Smooth muscle cell (in vitro differentiated cells): Measurements from ENCODE around the gene ALLC. TPM values are rescaled to one million over a fixed set of nuclear protein-coding genes. Genes with fewer than 3 reads are reported as not detected.
A peak's percentile ranks its signal among the peaks of the same experiment; 100 is the strongest.
"Not testable (repeated sequence)": the region's sequence is repeated elsewhere in the genome, so short reads cannot be mapped to it uniquely, and the experiment has no call there.

Source experiments
- DNase-seq: peaks from one replicate; lab custom pipeline; 2025; ENCODE audit not compliant: unreplicated experiment; lab: John Stamatoyannopoulos, UW
- H2AFZ ChIP-seq: fragments of 200-600 bp; sonication (generic); 2 replicates; pipeline ENCODE4 v1.6.0; 2016; ENCODE audit warnings: antibody characterized with exemption, low read depth, mild to moderate bottlenecking
- H3F3A ChIP-seq: fragments of 200-600 bp; sonication (generic); 2 replicates; pipeline ENCODE4 v1.6.0; 2017; ENCODE audit warnings: antibody characterized with exemption, low read depth
- H3K27ac ChIP-seq: fragments of 200-600 bp; sonication (generic); 2 replicates; pipeline ENCODE4 v1.5.1; 2016; ENCODE audit warnings: low read depth, mild to moderate bottlenecking
- H3K27me3 ChIP-seq: fragments of 200-600 bp; sonication (generic); 2 replicates; pipeline ENCODE4 v1.6.1; 2016; ENCODE audit warnings: low read depth, mild to moderate bottlenecking
- H3K36me3 ChIP-seq: fragments of 200-600 bp; sonication (generic); 2 replicates; pipeline ENCODE4 v1.5.1; 2016; ENCODE audit warnings: low read depth
- H3K4me1 ChIP-seq: fragments of 200-600 bp; sonication (generic); 2 replicates; pipeline ENCODE4 v1.5.1; 2016; ENCODE audit warnings: low read depth
- H3K4me2 ChIP-seq: fragments of 200-600 bp; sonication (generic); 2 replicates; pipeline ENCODE4 v1.6.0; 2016; ENCODE audit warnings: mild to moderate bottlenecking
- H3K4me3 ChIP-seq: fragments of 200-600 bp; sonication (generic); 2 replicates; pipeline ENCODE4 v1.5.1; 2016; ENCODE audit warnings: mild to moderate bottlenecking
- H3K79me2 ChIP-seq: fragments of 200-600 bp; sonication (generic); 2 replicates; pipeline ENCODE4 v1.6.0; 2016; ENCODE audit warnings: low read depth, mild to moderate bottlenecking
- H3K9ac ChIP-seq: fragments of 200-600 bp; sonication (generic); 2 replicates; pipeline ENCODE4 v1.6.0; 2016; ENCODE audit warnings: low read depth
- H3K9me3 ChIP-seq: fragments of 200-600 bp; sonication (generic); replicated peaks from 2 replicates; pipeline ENCODE4 v1.5.1; 2016; ENCODE audit warnings: low read depth
- H4K20me1 ChIP-seq: fragments of 200-600 bp; sonication (generic); 2 replicates; pipeline ENCODE4 v1.6.0; 2016; ENCODE audit warnings: low read depth
- WGBS: methylation state at CpG from one replicate; pipeline ENCODE4 v1.1.7; 2016; ENCODE audit warnings: low lambda C conversion rate; 5-methylcytosine and 5-hydroxymethylcytosine counted together
- polyA plus RNA-seq: library from polyadenylated mRNA; unstranded; fragments of >200 nt; fragmentation: Nextera tagmentation; extraction: Ambion mirVana; gene quantifications from 2 replicates; pipeline ENCODE4 v1.2.1, GENCODE V29; 2016
- total RNA-seq: library from RNA; depleted of rRNA; stranded (reverse); fragments of >200 nt; gene quantifications from 2 replicates; pipeline ENCODE4 v1.2.3, GENCODE V29; 2014
- TF ChIP-seq, protein P1 (sequence below): fragments of 200-600 bp; sonication (generic); IDR thresholded peaks from 2 replicates; pipeline ENCODE4 v1.5.1; 2017; ENCODE audit warnings: borderline replicate concordance, mild to moderate bottlenecking, antibody characterized with exemption; ENCODE audit not compliant: insufficient read depth, poor library complexity, severe bottlenecking

The ALLC gene
- total and polyA plus RNA-seq, 2 experiments from 2014 or later = not detected

DNA sequence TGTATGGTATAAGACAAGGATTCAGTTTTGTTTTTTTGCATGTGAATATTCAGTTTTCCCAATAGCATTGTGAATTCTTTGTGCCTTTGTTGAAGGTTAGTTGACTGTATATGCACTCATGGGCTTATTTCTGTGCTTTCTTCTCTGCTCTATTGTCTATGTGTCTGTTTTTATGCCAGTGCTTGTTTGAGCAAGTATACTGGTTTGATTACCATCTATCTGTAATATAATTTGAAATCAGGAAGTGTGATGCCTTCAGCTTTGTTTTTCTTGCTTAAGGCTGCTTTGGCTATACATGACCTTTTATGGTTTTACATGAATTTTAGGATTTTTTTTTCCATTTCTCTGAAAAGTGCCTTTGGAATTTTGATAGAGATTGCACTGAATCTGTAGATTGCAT, 39.6 kb upstream of the ALLC start:
- no peak overlapping the region for H2AFZ ChIP-seq
- no peaks in the 10 kb centered on the region for H3K27me3 ChIP-seq
- TF ChIP-seq, protein P1, sequence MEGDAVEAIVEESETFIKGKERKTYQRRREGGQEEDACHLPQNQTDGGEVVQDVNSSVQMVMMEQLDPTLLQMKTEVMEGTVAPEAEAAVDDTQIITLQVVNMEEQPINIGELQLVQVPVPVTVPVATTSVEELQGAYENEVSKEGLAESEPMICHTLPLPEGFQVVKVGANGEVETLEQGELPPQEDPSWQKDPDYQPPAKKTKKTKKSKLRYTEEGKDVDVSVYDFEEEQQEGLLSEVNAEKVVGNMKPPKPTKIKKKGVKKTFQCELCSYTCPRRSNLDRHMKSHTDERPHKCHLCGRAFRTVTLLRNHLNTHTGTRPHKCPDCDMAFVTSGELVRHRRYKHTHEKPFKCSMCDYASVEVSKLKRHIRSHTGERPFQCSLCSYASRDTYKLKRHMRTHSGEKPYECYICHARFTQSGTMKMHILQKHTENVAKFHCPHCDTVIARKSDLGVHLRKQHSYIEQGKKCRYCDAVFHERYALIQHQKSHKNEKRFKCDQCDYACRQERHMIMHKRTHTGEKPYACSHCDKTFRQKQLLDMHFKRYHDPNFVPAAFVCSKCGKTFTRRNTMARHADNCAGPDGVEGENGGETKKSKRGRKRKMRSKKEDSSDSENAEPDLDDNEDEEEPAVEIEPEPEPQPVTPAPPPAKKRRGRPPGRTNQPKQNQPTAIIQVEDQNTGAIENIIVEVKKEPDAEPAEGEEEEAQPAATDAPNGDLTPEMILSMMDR = no peak
- no peak overlapping the region for H3K27ac ChIP-seq
- no peaks in the 10 kb centered on the region for H3K9me3 ChIP-seq
- no peaks in the 10 kb centered on the region for H3K79me2 ChIP-seq
- no peaks in the 10 kb centered on the region for H3F3A ChIP-seq
- no peak overlapping the region for H3K4me2 ChIP-seq
- no peak overlapping the region for H3K4me3 ChIP-seq
- H4K20me1 ChIP-seq = no peaks in the 10 kb centered on the region
- no peaks in the 10 kb centered on the region for H3K4me1 ChIP-seq
- no peak overlapping the region for H3K9ac ChIP-seq
- no peaks in the 10 kb centered on the region for H3K36me3 ChIP-seq
- DNase-seq = no peak

DNA sequence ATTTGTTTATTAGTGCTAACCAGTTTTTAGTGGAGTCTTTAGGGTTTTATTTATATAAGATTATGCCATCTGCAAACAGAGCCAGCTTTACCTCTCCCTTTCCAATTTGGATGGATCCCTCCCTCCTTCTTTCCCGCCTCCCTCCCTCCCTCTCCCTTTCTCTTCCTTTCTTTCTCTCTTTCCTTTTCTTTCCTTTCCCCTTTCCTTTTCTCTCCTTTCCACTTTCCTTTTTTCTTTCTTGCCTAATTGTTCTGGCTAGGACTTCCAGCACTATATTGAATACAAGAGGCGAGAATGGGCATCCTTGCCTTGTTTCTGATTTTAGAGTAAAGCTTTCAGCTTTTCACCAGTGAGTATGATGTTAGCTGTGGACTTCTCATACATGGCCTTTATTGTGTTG, 39.0 kb upstream of the ALLC start:
- 86% methylated on average over 2 of the region's 2 CpGs for WGBS
- no peak overlapping the region for H3K4me2 ChIP-seq
- H3K36me3 ChIP-seq = no peaks in the 10 kb centered on the region
- no peak overlapping the region for H3K4me3 ChIP-seq
- no peaks in the 10 kb centered on the region for H3K9me3 ChIP-seq
- DNase-seq = no peak
- H3K79me2 ChIP-seq = no peaks in the 10 kb centered on the region
- no peak overlapping the region for H3K27ac ChIP-seq
- TF ChIP-seq, protein P1 = no peak
- no peak overlapping the region for H2AFZ ChIP-seq
- no peaks in the 10 kb centered on the region for H3F3A ChIP-seq
- H4K20me1 ChIP-seq = no peaks in the 10 kb centered on the region
- no peaks in the 10 kb centered on the region for H3K4me1 ChIP-seq
- H3K9ac ChIP-seq = no peak overlapping the region
- no peaks in the 10 kb centered on the region for H3K27me3 ChIP-seq

DNA sequence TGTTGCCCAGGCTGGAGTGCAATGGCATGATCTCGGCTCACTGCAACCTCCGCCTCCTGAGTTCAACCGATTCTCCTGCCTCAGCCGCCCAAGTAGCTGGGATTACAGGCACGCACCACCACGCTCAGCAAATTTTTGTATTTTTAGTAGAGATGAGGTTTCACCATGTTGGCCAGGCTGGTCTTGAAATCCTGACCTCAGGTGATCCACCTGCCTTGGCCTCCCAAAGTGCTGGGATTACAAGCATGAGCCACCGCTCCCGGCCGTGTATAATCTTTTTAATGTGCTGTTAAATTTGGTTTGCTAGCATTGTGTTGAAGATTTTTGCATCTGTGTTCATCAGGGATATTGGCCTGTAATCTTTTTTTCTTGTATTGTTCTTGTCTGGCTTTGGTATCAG, 38.3 kb upstream of the ALLC start:
- H3K79me2 ChIP-seq, H3F3A ChIP-seq, H3K27ac ChIP-seq, H3K9me3 ChIP-seq, H3K4me3 ChIP-seq, H2AFZ ChIP-seq, H3K27me3 ChIP-seq, H4K20me1 ChIP-seq, H3K4me2 ChIP-seq, H3K36me3 ChIP-seq, DNase-seq, H3K9ac ChIP-seq, H3K4me1 ChIP-seq: not testable (repeated sequence)
- 94% methylated on average over 9 of the region's 9 CpGs for WGBS

DNA sequence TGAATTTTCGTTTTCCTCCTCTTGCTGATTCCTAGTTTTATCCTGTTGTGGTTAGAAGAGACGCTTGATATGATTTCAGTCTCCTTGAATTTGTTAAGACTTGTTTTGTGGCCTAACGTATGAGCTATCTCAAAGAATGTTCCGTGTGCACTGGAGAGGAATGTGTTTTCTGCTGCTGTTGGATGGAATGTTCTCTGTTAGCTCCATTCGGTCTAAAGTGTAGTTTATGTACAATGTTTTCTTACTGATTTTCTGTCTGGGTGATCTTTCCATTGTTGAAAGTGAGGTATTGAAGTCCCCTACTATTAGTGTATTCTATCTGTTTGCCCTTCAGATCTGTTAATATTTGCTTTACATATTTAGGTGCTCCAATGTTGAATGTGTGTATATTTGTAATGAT, 37.2 kb upstream of the ALLC start:
- H3K79me2 ChIP-seq = no peaks in the 10 kb centered on the region
- no peaks in the 10 kb centered on the region for H3K27me3 ChIP-seq
- no peaks in the 10 kb centered on the region for H4K20me1 ChIP-seq
- H3K4me3 ChIP-seq = no peak overlapping the region
- no peaks in the 10 kb centered on the region for H3K36me3 ChIP-seq
- no peaks in the 10 kb centered on the region for H3K9me3 ChIP-seq
- 36% methylated on average over 5 of the region's 5 CpGs for WGBS
- H3K9ac ChIP-seq = peak overlapping the region; percentile 39
- H2AFZ ChIP-seq = peak overlapping the region; percentile 50
- peak overlapping the region; percentile 77 for H3K27ac ChIP-seq
- H3K4me1 ChIP-seq = no peaks in the 10 kb centered on the region
- DNase-seq = no peak
- TF ChIP-seq, protein P1 = no peak
- no peaks in the 10 kb centered on the region for H3F3A ChIP-seq
- H3K4me2 ChIP-seq = peak overlapping the region; percentile 72
